ENCODE measurements around the gene SLAIN1. TPM values are rescaled to one million over a fixed set of nuclear protein-coding genes. Genes with fewer than 3 reads are reported as not detected.
A peak's percentile ranks its signal among the peaks of the same experiment; 100 is the strongest.

SLAIN1 gene
- total and polyA plus RNA-seq, 10 of the 15 experiments (the other 5 are each of a cell fraction or from before 2014, with no cell fraction given): 11.9 to 140 (median 56.9) TPM

GRCh38 chr13:77697217-77698103 lies at the start of gene SLAIN1 (continued):
- TF ChIP-seq ZNF217 (IDR thresholded peaks at IDR 0.05) (peak; percentile 34; the same call in 1 of the 2 replicates), CEBPB (IDR thresholded peaks at IDR 0.05; ENCODE audit: borderline replicate concordance in 1 of 2, low read depth in 2 of 2, low read length in 2 of 2) (no peak), CHD1 (IDR thresholded peaks at IDR 0.05; ENCODE audit: low read depth, low read length) (no peak), ZBTB40 (IDR thresholded peaks at IDR 0.05; ENCODE audit: borderline replicate concordance) (no peak), EED (IDR thresholded peaks at IDR 0.05; ENCODE audit: low read depth) (0 out of 2 replicates have a peak, but pooled peaks have one; percentile 18), EZH2 (IDR thresholded peaks at IDR 0.05; ENCODE audit: borderline replicate concordance, control insufficient read depth, low read depth, low read length) (no peak), BACH1 (IDR thresholded peaks at IDR 0.05; ENCODE audit: borderline replicate concordance) (peak; percentile 77), HDAC2 (IDR thresholded peaks at IDR 0.05) (no peak), TARDBP (IDR thresholded peaks at IDR 0.05; ENCODE audit: borderline replicate concordance) (0 out of 2 replicates have a peak, but pooled peaks have one; percentile 26), RB1 (IDR thresholded peaks at IDR 0.05; ENCODE audit: borderline replicate concordance) (peak; percentile 23; the same call in 1 of the 2 replicates), MAX (IDR thresholded peaks at IDR 0.05; ENCODE audit: low read depth, low read length) (peak; percentile 70; the same call in 1 of the 2 replicates), POLR2A (IDR thresholded peaks at IDR 0.05; ENCODE audit: low read depth, low read length) (peak; percentile 87), NR2F1 (conservative IDR thresholded peaks at IDR 0.05) (peak; percentile 48; the same call in 1 of the 2 replicates), MTA2 (IDR thresholded peaks at IDR 0.05; ENCODE audit: low read depth) (no peak), BCL3 (IDR thresholded peaks at IDR 0.05; ENCODE audit: borderline replicate concordance, insufficient read depth, low read depth, low read length, poor library complexity, severe bottlenecking) (peak; percentile 11), CBX5 (IDR thresholded peaks at IDR 0.05; ENCODE audit: low read depth) (no peak), USF2 (IDR thresholded peaks at IDR 0.05; ENCODE audit: borderline replicate concordance, low read depth, low read length) (no peak), ZNF274 (IDR thresholded peaks at IDR 0.05; ENCODE audit: insufficient read depth, insufficient read length) (no peak), ZNF687 (IDR thresholded peaks at IDR 0.05) (peak; percentile 74)

Measured in GM12878 (cell line).